HUES6 (cell line): ENCODE results near the gene FHDC1.
"Not testable (repeated sequence)": the region's sequence is repeated elsewhere in the genome, so short reads cannot be mapped to it uniquely, and the experiment has no call there.

Experiments
- H3K27ac ChIP-seq: 2 replicates; pipeline ENCODE4 v1.7.0; 2013; ENCODE audit warnings: low read depth, mild to moderate bottlenecking, low read length, inconsistent platforms
- H3K27me3 ChIP-seq: 2 replicates; pipeline ENCODE4 v1.6.1; 2013; ENCODE audit warnings: low read length; ENCODE audit not compliant: control insufficient read depth, insufficient read depth
- H3K36me3 ChIP-seq: 2 replicates; pipeline ENCODE4 v1.6.1; 2013; ENCODE audit warnings: low read length; ENCODE audit not compliant: control insufficient read depth, insufficient read depth
- H3K4me1 ChIP-seq: 2 replicates; pipeline ENCODE4 v1.6.1; 2013; ENCODE audit warnings: low read length; ENCODE audit not compliant: control insufficient read depth, insufficient read depth
- H3K4me3 ChIP-seq: 2 replicates; pipeline ENCODE4 v1.5.1; 2013; ENCODE audit warnings: low read depth, low read length
- H3K9ac ChIP-seq: one replicate; pipeline ENCODE4 v1.6.1; 2013; ENCODE audit warnings: mild to moderate bottlenecking, low read length
- H3K9me3 ChIP-seq: 2 replicates; pipeline ENCODE4 v1.6.1; 2013; ENCODE audit warnings: low read depth, low read length; ENCODE audit not compliant: control insufficient read depth, insufficient read depth

Gene FHDC1

GRCh38 chr4:152935631-152936445, at the start of gene FHDC1:
TSS of gene FHDC1 (plus strand) at chr4:152936323. CDS start at chr4:152943058, 6,735 bp downstream.
- Histone ChIP-seq H3K36me3 (no peaks in the 10 kb centered on the region), H3K4me1 (peaks cover 17% of the 10 kb centered on the region), H3K4me3 (peak within 1 kb of the TSS; percentile 90), H3K27me3 (peaks cover 47% of the 10 kb centered on the region), H3K27ac (peak within 1 kb of the TSS; percentile 82), H3K9me3 (no peaks in the 10 kb centered on the region), H3K9ac (peak within 1 kb of the TSS; percentile 88)

GRCh38 chr4:152887981-152888380, 48.1 kb upstream of the FHDC1 start:
- Histone ChIP-seq H3K27me3 (no peaks in the 10 kb centered on the region), H3K9ac (no peak overlapping the region), H3K27ac (no peak overlapping the region), H3K36me3 (peaks cover 18% of the 10 kb centered on the region), H3K4me3 (no peak overlapping the region), H3K9me3 (no peaks in the 10 kb centered on the region), H3K4me1 (peaks cover 11% of the 10 kb centered on the region)

GRCh38 chr4:152892974-152893373, 43.1 kb upstream of the FHDC1 start:
- Histone ChIP-seq H3K9ac (no peak overlapping the region), H3K4me1 (peaks cover 4% of the 10 kb centered on the region; the same call in 1 of the 2 replicates), H3K27ac (no peak overlapping the region), H3K36me3 (peaks cover 16% of the 10 kb centered on the region), H3K27me3 (no peaks in the 10 kb centered on the region), H3K9me3 (no peaks in the 10 kb centered on the region), H3K4me3 (no peak overlapping the region)

- no peaks in the 10 kb centered on the region for H3K9me3 ChIP-seq
- no peak overlapping the region for H3K27ac ChIP-seq
- H3K4me3 ChIP-seq, result no peak overlapping the region
- H3K4me1 ChIP-seq, result peaks cover 4% of the 10 kb centered on the region; the same call in 1 of the 2 replicates
- H3K27me3 ChIP-seq, result no peaks in the 10 kb centered on the region
- H3K36me3 ChIP-seq, result peaks cover 5% of the 10 kb centered on the region; the same call in 1 of the 2 replicates
- no peak overlapping the region for H3K9ac ChIP-seq
Observed at GRCh38 chr4:152894673-152895072, 41.5 kb upstream of the FHDC1 start.

- Histone ChIP-seq H3K4me3 (no peak overlapping the region), H3K4me1 (no peaks in the 10 kb centered on the region), H3K36me3 (peaks cover 3% of the 10 kb centered on the region; the same call in 1 of the 2 replicates), H3K27ac (no peak overlapping the region), H3K9ac (no peak overlapping the region), H3K9me3 (no peaks in the 10 kb centered on the region), H3K27me3 (no peaks in the 10 kb centered on the region)
Observed at GRCh38 chr4:152896811-152897210, 39.3 kb upstream of the FHDC1 start.

GRCh38 chr4:152898133-152898532, 38.0 kb upstream of the FHDC1 start:
- H3K9me3 ChIP-seq, H3K27ac ChIP-seq, H3K9ac ChIP-seq, H3K4me3 ChIP-seq, H3K27me3 ChIP-seq, H3K36me3 ChIP-seq, H3K4me1 ChIP-seq: not testable (repeated sequence)

- no peak overlapping the region for H3K4me3 ChIP-seq
- no peak overlapping the region for H3K9ac ChIP-seq
- H3K27ac ChIP-seq, result no peak overlapping the region
- H3K36me3 ChIP-seq, result peaks cover 3% of the 10 kb centered on the region; the same call in 1 of the 2 replicates
- no peaks in the 10 kb centered on the region for H3K27me3 ChIP-seq
- H3K9me3 ChIP-seq, result no peaks in the 10 kb centered on the region
- peaks cover 3% of the 10 kb centered on the region; the same call in 1 of the 2 replicates for H3K4me1 ChIP-seq
Observed at GRCh38 chr4:152898606-152899005, 37.5 kb upstream of the FHDC1 start.

- H3K27me3 ChIP-seq, result no peaks in the 10 kb centered on the region
- no peak overlapping the region for H3K4me3 ChIP-seq
- H3K27ac ChIP-seq, result no peak overlapping the region
- H3K36me3 ChIP-seq, result peaks cover 3% of the 10 kb centered on the region; the same call in 1 of the 2 replicates
- H3K9ac ChIP-seq, result no peak overlapping the region
- H3K4me1 ChIP-seq, result peaks cover 3% of the 10 kb centered on the region; the same call in 1 of the 2 replicates
- no peaks in the 10 kb centered on the region for H3K9me3 ChIP-seq
Observed at GRCh38 chr4:152900395-152900794, 35.7 kb upstream of the FHDC1 start.

GRCh38 chr4:152901205-152901604, 34.9 kb upstream of the FHDC1 start:
- no peaks in the 10 kb centered on the region for H3K9me3 ChIP-seq
- H3K27me3 ChIP-seq, result no peaks in the 10 kb centered on the region
- no peak overlapping the region for H3K4me3 ChIP-seq
- peaks cover 3% of the 10 kb centered on the region; the same call in 1 of the 2 replicates for H3K4me1 ChIP-seq
- no peak overlapping the region for H3K27ac ChIP-seq
- no peak overlapping the region for H3K9ac ChIP-seq
- H3K36me3 ChIP-seq, result peaks cover 3% of the 10 kb centered on the region; the same call in 1 of the 2 replicates

- H3K27me3 ChIP-seq, result no peaks in the 10 kb centered on the region
- H3K4me3 ChIP-seq, result no peak overlapping the region
- no peak overlapping the region for H3K9ac ChIP-seq
- no peaks in the 10 kb centered on the region for H3K36me3 ChIP-seq
- peaks cover 3% of the 10 kb centered on the region; the same call in 1 of the 2 replicates for H3K4me1 ChIP-seq
- H3K27ac ChIP-seq, result no peak overlapping the region
- no peaks in the 10 kb centered on the region for H3K9me3 ChIP-seq
Observed at GRCh38 chr4:152903658-152904057, 32.5 kb upstream of the FHDC1 start.

GRCh38 chr4:152909901-152910300, 26.2 kb upstream of the FHDC1 start:
- peaks cover 3% of the 10 kb centered on the region; the same call in 1 of the 2 replicates for H3K36me3 ChIP-seq
- H3K9ac ChIP-seq, result no peak overlapping the region
- no peak overlapping the region for H3K27ac ChIP-seq
- no peaks in the 10 kb centered on the region for H3K9me3 ChIP-seq
- H3K27me3 ChIP-seq, result no peaks in the 10 kb centered on the region
- no peak overlapping the region for H3K4me3 ChIP-seq
- H3K4me1 ChIP-seq, result no peaks in the 10 kb centered on the region
